Spinal cord (tissue), 10 donors: Measurements from ENCODE around the gene ZNF488. TPM values are rescaled to one million over a fixed set of nuclear protein-coding genes. Genes with fewer than 3 reads are reported as not detected.

Source experiments
- DNase-seq, 6 donors: peaks; one replicate each; pipeline versions ENCODE4 v3.0.0 to v3.0.0-alpha.2; 2013 to 2015; ENCODE audit warnings: low spot score in 6 of 6, low read depth in 4 of 6
- H3K27ac ChIP-seq: one replicate; pipeline ENCODE4 v1.5.1; 2013; ENCODE audit warnings: low read depth, low read length, control low read depth
- H3K27me3 ChIP-seq: one replicate; pipeline ENCODE4 v1.6.1; 2013; ENCODE audit warnings: low read length; ENCODE audit not compliant: control insufficient read depth, insufficient read depth
- H3K36me3 ChIP-seq: one replicate; pipeline ENCODE4 v1.6.1; 2013; ENCODE audit warnings: low read length; ENCODE audit not compliant: control insufficient read depth, insufficient read depth
- H3K4me1 ChIP-seq: one replicate; pipeline ENCODE4 v1.6.1; 2013; ENCODE audit warnings: low read length; ENCODE audit not compliant: control insufficient read depth, insufficient read depth
- H3K4me3 ChIP-seq: one replicate; pipeline ENCODE4 v1.5.1; 2013; ENCODE audit warnings: low read depth, low read length, control low read depth
- H3K9me3 ChIP-seq: one replicate; pipeline ENCODE4 v1.6.1; 2013; ENCODE audit warnings: low read length; ENCODE audit not compliant: control insufficient read depth, insufficient read depth
- WGBS: methylation state at CpG from one replicate; pipeline ENCODE4 v1.1.5; 2013; ENCODE audit warnings: missing lambda C conversion rate; ENCODE audit not compliant: insufficient coverage; 5-methylcytosine and 5-hydroxymethylcytosine counted together
- polyA plus RNA-seq, 2 donors: library from polyadenylated mRNA; unstranded; fragments of 120-200 nt; gene quantifications; one replicate each; pipeline ENCODE4 v1.2.1, GENCODE V29; 2013; ENCODE audit not compliant: insufficient read length in 2 of 2
- total RNA-seq, 2 donors: library from RNA; depleted of rRNA in 1 of 2; stranded (reverse); fragments of 120-200 nt in 1 of 2; fragments of >200 nt in 1 of 2; gene quantifications; one replicate each; pipeline versions ENCODE4 v1.2.3 to v1.2.4, GENCODE V29; 2013 to 2014
- donor health status: healthy.

ZNF488 gene
- total and polyA plus RNA-seq, 4 donors: 4.5 to 39.6 (median 20.3) TPM

DNA sequence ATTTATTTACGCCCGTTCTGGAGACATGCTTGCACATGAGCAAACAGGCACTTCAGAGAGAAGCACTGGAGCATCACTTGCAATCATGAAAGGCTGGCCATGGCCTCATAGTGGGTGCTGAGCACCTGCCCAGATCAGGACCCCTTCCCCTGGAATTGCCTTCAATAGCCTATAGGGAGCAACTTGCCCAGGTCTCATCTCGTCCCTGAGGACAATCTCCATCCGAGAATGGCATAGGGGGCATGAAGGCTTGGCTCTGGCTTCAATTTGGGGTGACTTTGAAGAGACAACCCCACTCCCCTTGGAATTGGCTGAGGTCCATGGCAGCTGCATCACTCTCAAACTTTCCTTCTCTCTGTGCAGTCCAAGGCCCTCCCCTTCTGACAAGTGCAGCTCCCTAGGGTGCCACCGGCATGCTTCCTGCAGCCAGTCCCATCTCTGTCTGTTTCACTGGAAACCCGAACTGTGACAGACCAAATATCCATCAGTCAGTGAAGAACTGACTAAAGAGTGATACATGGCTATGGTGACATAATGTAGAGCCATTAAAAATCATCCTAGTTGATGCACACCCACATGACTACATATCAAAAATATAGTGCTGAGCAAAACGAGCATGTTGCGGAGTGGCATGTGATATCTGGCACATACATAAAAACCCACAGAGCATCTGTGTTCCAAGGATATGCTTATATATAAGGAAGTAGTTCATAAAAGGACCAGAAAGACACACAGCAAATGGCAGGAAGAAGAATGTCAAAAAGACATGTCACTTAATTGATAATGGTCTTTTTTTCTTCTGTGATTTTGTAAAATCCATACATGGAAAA lies 49.4 kb downstream of the ZNF488 start:
- 85% methylated on average over 4 of the region's 8 CpGs for WGBS
- Histone ChIP-seq H3K27ac (no peak overlapping the region), H3K36me3 (no peaks in the 10 kb centered on the region)

DNA sequence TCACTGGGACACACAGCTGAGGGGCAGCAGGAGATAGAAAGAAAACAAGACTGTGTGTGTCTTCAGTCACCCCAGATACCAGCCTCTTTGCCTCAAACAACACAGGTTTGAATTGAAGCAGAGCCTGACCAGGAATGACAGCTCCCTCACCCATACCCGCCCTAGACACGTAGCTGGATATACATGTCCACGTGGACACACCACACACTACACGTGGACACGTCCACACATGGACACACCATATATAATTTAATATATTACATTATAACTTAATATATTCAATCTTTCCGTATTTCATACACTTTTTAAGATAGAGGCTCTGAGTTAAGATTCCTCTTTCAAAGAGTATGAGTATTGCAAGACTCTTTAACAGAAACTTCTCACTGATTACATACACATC lies 50.6 kb downstream of the ZNF488 start:
- Histone ChIP-seq H3K9me3 (no peaks in the 10 kb centered on the region), H3K4me1 (no peaks in the 10 kb centered on the region), H3K27me3 (no peaks in the 10 kb centered on the region), H3K36me3 (no peaks in the 10 kb centered on the region), H3K4me3 (no peak overlapping the region), H3K27ac (no peak overlapping the region)
- 100% methylated on average over 2 of the region's 6 CpGs for WGBS
- no peak for DNase-seq

More for the DNA sequence above, 49.4 kb downstream of the ZNF488 start:
- no peaks in the 10 kb centered on the region for H3K27me3 ChIP-seq
- H3K4me3 ChIP-seq: no peak overlapping the region
- no peaks in the 10 kb centered on the region for H3K4me1 ChIP-seq
- no peaks in the 10 kb centered on the region for H3K9me3 ChIP-seq
- peak in 1 of 6 donors; percentile 22 for DNase-seq

DNA sequence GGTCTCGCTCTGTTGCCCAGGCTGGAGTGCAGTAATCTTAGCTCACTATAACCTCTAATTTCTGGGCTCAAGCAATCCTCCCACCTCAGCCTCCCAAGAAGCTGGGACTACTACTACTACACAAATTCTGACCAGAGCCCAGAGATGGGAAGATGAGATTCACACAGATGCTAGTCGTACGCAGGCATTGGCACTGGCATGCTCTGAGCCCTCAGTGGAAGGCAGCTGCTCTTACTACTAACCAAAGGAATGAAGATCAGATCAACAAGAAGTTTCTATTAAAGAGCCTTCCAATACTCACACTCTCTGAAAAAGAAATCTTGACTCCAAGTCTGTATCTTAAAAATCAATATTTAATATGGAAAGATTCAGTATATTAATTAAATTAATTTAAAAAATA lies 51.1 kb downstream of the ZNF488 start:
- H3K27ac ChIP-seq: no peak overlapping the region
- DNase-seq: no peak
- H3K4me3 ChIP-seq: no peak overlapping the region
- 80% methylated on average over 3 of the region's 3 CpGs for WGBS
- H3K4me1 ChIP-seq: no peaks in the 10 kb centered on the region
- no peaks in the 10 kb centered on the region for H3K9me3 ChIP-seq
- H3K36me3 ChIP-seq: no peaks in the 10 kb centered on the region
- no peaks in the 10 kb centered on the region for H3K27me3 ChIP-seq

DNA sequence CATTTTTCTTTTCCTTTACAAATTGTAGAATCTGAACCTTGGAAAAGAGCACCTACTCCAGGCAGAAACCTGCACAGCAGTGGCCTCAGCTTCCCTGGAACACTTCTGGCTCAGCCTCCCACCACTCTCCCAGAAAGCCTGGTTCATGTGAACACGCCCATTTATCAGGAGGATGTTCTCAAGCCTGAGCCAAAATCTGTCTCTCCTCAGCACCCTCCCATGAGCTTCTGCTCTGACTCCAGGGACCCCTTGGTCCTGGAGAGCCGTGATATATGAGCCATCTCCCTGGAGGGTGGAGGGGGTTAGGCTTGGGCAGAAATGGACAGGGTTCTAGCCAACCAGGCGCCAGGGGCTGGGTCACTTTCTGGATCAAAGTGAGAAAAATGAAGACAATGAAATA lies 51.7 kb downstream of the ZNF488 start:
- H3K27me3 ChIP-seq: no peaks in the 10 kb centered on the region
- DNase-seq: no peak
- H3K27ac ChIP-seq: no peak overlapping the region
- H3K36me3 ChIP-seq: no peaks in the 10 kb centered on the region
- WGBS: 100% methylated on average over 1 of the region's 3 CpGs
- H3K9me3 ChIP-seq: no peaks in the 10 kb centered on the region
- H3K4me1 ChIP-seq: no peaks in the 10 kb centered on the region
- H3K4me3 ChIP-seq: no peak overlapping the region

DNA sequence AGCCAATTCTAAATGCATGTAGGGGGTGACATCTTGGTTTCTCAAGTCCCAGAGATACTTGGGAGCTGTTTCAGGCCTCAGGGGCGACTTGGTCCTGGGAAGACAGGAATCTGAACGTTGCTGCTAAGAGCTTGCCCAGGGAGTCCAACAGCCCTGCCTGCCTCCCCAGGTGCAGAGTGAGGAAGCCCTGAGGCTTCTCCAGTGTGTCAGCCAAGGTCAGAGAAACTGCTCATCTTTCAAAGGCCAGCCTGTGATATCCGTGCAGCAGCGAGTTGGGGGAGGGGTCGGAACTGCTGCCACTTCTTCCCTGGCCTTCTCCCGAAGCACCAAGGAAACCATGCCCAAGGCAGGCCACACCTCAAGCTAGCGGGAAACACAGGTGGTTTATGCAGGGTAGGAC lies 52.1 kb downstream of the ZNF488 start:
- WGBS: 84% methylated on average over 7 of the region's 7 CpGs
- no peak for DNase-seq
- H3K4me3 ChIP-seq: no peak overlapping the region
- no peaks in the 10 kb centered on the region for H3K9me3 ChIP-seq
- no peak overlapping the region for H3K27ac ChIP-seq
- H3K36me3 ChIP-seq: no peaks in the 10 kb centered on the region
- no peaks in the 10 kb centered on the region for H3K4me1 ChIP-seq
- H3K27me3 ChIP-seq: no peaks in the 10 kb centered on the region

- no peak for DNase-seq
- Histone ChIP-seq H3K4me1 (no peaks in the 10 kb centered on the region), H3K9me3 (no peaks in the 10 kb centered on the region), H3K36me3 (no peaks in the 10 kb centered on the region), H3K4me3 (no peak overlapping the region), H3K27me3 (no peaks in the 10 kb centered on the region), H3K27ac (no peak overlapping the region)
- WGBS: 95% methylated on average over 9 of the region's 9 CpGs
Observed at GRCh38 chr10:47331491-47331890, 52.6 kb downstream of the ZNF488 start.

GRCh38 chr10:47330804-47331203 lies 53.3 kb downstream of the ZNF488 start:
- no peaks in the 10 kb centered on the region for H3K27me3 ChIP-seq
- no peaks in the 10 kb centered on the region for H3K4me1 ChIP-seq
- WGBS: 90% methylated on average over 2 of the region's 3 CpGs
- no peaks in the 10 kb centered on the region for H3K9me3 ChIP-seq
- no peak for DNase-seq
- no peak overlapping the region for H3K4me3 ChIP-seq
- H3K27ac ChIP-seq: no peak overlapping the region
- no peaks in the 10 kb centered on the region for H3K36me3 ChIP-seq

- H3K4me1 ChIP-seq: no peaks in the 10 kb centered on the region
- WGBS: 83% methylated on average over 3 of the region's 3 CpGs
- DNase-seq: no peak
- no peaks in the 10 kb centered on the region for H3K27me3 ChIP-seq
- no peak overlapping the region for H3K27ac ChIP-seq
- no peaks in the 10 kb centered on the region for H3K9me3 ChIP-seq
- no peaks in the 10 kb centered on the region for H3K36me3 ChIP-seq
- no peak overlapping the region for H3K4me3 ChIP-seq
Observed at GRCh38 chr10:47330366-47330765, 53.7 kb downstream of the ZNF488 start.

DNA sequence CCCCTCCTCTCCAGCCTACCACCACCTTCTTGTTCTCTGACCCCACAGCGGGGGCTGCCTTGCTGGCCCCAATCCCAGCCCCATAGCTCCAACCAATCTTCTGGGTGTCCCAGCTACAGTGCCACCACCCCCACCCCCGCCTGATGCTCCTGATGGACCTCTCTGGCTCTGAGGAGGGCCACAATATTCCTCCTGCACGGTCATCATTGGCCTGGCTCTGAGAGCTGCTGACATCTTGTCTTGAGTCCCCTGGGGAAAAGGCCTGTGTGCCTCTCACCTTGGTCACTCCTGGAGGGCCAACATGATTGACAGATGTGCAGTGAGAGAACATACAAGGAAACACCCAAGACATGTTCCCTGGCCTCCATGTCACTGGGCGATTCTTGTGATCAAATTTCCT lies 54.2 kb downstream of the ZNF488 start:
- 86% methylated on average over 3 of the region's 4 CpGs for WGBS
- DNase-seq: no peak
- H3K36me3 ChIP-seq: no peaks in the 10 kb centered on the region

GRCh38 chr10:47326927-47327330 lies 57.2 kb downstream of the ZNF488 start:
- Histone ChIP-seq H3K27ac (no peak overlapping the region), H3K4me1 (peaks cover 9% of the 10 kb centered on the region), H3K36me3 (no peaks in the 10 kb centered on the region), H3K27me3 (no peaks in the 10 kb centered on the region), H3K4me3 (no peak overlapping the region), H3K9me3 (no peaks in the 10 kb centered on the region)
- 88% methylated on average over 5 of the region's 11 CpGs for WGBS
- DNase-seq: no peak

More for the DNA sequence above, 54.2 kb downstream of the ZNF488 start:
- Histone ChIP-seq H3K9me3 (no peaks in the 10 kb centered on the region), H3K27ac (no peak overlapping the region), H3K4me3 (no peak overlapping the region), H3K27me3 (no peaks in the 10 kb centered on the region), H3K4me1 (no peaks in the 10 kb centered on the region)
